Globus pallidus (tissue), 1 donor: ENCODE results near the gene NALF2.

Experiments used
- DNase-seq: peaks from one replicate; pipeline ENCODE4 v3.0.0-alpha.2; 2015; ENCODE audit warnings: low spot score

NALF2 gene

DNA sequence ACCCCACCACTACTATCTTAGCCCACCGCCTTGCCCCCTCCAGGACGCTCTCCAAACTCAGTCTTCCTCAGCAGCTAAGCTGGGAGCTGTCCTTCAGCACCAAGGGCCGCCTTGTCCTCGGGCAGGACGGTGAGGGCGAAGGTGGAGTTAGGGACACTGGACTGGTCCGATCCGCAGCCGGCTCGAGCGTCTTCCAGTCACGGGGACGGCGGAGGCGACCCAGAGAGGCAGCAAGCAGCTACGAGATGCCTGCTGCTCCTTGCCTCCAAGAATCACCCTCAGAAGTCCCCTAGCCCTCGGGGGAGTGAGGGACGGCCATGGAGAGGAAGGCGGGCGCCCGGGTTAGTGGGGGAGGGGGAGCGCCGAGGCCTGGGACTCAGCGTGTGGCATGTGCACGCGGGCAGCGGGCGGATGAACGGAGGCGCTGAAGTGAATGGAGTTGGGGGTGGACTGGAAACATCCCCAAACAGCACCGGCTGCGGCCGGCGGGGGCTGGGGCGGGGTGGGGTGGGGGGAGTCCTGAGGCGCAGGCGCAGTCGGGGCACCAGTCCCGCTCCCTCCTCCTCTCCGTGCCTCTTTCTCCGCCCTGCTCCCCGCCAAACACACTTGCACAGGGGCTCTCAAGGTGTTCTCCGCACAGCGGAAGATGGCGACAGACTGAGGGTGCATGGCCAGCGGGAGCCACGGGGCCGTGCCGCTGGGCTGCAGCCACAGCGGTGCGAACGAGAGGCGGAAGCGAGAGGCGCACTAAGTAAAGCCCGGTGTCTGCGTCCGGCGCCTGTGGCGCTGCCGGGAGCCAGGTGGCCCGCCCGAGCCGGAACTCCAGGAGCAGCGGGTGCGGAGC is at the start of gene NALF2:
TSS of gene NALF2 (plus strand) at position 545 of the 844 bp plus-strand sequence. CDS start 957 bp downstream, outside the sequence.
- DNase-seq: peak; percentile 38

DNA sequence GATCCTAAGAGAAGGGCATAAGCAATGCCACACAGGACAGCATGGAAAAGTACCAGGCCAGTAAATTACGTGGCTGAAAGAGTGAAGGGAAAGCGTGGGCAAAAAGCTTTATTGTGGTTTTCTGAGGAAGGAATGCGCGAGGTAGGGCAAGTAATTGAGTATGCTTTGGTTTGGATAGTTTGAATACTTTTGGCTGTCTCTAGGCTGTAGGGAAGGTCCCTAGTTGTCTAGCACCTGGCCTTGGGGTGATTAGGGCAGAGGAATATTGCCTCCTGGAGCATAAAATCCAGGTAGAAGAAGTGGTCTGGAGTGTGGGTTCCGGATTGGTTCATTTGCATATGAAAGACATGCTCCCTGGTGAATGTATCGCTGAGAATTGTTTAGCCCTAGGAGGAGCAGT is 46.4 kb upstream of the NALF2 start:
- no peak for DNase-seq

DNA sequence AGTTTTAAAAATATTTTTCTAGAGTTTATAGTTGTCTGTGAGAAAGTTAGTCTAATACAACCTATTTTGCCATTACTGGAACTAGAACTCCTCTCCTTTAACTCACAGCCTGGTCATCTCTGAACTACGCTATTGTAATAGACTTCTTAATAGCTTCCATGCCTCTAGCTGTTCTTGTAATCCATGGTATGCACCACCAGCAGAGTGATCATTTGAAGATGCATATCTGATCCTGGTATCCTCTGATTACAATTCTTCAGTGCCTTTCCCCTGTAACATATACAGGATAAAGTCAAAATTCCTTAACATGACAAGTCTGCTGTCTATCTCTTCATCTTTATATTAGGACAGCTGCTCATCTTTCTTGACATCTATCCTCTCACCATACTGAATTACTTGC is 37.6 kb upstream of the NALF2 start:
- no peak for DNase-seq

DNA sequence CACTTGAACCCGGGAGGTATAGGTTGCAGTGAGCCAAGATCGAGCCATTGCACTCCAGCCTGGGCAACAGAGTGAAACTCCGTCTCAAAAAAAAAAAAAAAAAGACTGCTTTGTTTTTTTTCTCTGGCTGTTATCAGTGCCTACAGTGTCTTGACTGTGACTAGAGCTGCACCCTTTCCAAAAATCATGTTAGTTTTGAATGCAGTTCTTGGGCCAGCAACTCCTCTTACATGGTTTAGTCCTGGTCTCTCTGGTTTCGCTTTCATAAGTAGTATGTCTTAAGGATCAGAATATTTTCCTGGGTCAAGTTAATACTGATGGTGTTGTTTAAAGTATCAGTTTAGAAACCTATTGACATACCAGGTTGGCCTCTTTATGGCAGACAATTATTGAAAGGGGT is 34.2 kb upstream of the NALF2 start:
- no peak for DNase-seq

DNA sequence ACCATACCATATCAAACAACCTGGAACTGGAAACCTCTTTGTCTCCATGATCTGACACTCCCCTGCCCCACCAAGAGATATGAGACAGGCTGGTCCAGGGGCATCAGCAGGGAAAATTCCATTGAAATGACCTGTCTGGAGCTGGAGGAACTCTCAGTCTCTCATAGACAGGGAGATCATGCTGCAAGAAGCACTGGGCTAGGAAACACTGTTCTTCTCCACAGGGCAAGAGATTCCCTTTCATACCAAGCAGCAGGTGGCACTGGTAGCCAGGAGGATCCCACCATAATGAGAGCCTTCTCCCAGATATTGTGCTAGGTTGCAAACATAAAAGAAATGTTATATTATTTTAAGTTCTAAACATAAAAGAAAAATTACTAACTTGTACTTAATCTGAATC is 14.5 kb upstream of the NALF2 start:
- DNase-seq: no peak

DNA sequence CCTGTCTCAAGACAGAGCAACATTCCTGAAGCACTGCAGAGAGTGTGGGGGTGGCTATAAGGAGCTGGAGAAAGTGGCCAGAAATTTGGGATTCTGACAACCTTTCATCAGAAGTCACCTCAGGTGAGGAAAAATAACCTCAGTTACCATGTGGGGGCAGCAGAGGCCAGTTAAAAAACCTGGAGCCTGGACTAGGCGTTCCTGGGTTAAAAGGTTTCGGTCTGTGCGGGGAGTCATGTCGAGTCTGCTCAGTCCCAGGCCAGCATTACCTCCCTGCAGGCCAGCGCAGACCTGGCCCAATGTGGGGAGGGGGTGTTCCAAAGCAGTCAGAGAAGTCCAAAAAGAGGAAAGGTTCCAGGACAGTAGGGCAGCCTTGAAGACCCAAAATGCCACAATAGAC is 10.9 kb upstream of the NALF2 start:
- no peak for DNase-seq

DNA sequence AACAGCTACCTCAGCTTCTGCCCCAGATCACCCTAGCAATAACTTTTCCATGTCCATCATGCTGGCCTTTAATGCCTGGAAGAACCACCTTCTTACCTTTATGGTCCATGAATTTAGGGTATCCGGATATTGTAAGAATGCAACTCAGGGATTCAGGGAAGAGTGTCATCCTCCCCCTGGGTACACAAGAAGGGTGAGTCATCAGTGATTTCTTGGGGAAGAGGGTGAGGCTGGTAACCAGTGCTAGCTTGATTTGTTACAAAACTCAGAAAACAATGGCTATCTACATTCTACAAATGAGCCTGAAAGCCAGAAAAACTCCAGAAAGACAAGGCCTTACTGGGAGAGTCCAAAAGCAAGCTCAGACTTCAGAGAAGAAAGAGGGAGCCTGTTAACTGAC is 10.4 kb upstream of the NALF2 start:
- DNase-seq: no peak

DNA sequence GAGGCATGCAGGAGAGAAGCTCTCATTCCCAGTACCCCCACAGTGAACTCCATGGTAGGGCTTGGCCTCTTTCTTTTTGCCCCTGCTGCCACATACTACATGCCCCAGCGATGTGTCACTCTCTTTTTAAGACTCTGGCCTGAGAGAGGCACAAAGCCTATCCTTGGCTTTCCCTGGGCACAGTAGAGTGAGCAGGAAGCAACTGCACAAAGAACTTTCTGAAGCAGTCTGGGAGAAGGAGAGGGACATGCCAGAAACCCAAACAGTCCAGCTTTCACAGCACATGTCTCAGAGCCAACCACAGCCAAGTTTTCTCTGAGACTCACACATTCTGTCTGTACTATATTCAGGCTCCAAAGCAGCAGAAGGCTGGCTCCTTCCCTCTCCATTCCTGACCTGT is 7.9 kb upstream of the NALF2 start:
- DNase-seq: peak; percentile 24

DNA sequence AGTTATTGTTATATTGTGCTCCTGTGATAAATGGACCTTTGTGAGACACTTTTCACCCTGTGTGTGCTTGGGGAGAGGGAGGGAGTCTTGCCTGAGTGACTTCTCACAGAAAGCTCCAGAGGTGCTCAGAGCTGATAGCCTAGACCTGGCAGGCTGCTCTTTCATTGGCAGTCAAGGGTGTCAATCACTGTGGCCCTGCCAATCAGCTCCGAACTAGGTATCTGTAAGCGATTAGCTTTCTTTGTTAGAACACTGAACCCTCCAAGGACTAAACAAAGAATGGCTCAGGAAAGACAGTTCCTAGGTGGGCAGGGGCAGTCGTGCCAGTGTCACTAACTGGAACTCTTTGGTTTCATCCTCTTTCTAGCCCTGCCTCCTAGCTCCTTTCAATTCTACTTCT is 2.7 kb upstream of the NALF2 start:
- DNase-seq: no peak

DNA sequence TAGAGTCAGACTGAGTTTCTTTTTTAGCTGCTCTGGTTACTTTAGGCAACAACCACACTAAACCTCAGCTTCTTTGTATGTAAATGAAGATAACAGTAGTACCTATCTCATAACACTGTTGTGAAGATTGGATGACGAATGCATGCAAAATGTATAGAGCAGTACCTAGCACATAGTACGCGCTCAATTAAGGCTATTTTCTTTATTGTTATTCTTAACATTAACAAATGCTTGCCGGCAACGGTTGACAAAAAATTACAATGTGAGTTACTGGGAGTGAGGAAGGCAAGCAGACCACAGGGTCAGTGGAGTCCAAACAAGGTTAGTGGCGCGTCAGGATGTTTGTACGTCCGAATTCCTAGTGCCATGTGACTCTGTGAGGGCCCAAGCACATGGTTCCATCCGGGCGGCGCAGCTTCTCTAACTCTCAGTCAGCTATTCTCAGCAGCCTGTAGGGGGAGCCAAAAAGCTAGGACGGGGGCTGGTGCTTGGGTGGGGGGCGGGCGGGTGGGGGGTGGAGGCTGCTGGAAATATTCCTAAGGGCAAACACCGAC is 821 bp upstream of the NALF2 start:
- DNase-seq: peak; percentile 37

DNA sequence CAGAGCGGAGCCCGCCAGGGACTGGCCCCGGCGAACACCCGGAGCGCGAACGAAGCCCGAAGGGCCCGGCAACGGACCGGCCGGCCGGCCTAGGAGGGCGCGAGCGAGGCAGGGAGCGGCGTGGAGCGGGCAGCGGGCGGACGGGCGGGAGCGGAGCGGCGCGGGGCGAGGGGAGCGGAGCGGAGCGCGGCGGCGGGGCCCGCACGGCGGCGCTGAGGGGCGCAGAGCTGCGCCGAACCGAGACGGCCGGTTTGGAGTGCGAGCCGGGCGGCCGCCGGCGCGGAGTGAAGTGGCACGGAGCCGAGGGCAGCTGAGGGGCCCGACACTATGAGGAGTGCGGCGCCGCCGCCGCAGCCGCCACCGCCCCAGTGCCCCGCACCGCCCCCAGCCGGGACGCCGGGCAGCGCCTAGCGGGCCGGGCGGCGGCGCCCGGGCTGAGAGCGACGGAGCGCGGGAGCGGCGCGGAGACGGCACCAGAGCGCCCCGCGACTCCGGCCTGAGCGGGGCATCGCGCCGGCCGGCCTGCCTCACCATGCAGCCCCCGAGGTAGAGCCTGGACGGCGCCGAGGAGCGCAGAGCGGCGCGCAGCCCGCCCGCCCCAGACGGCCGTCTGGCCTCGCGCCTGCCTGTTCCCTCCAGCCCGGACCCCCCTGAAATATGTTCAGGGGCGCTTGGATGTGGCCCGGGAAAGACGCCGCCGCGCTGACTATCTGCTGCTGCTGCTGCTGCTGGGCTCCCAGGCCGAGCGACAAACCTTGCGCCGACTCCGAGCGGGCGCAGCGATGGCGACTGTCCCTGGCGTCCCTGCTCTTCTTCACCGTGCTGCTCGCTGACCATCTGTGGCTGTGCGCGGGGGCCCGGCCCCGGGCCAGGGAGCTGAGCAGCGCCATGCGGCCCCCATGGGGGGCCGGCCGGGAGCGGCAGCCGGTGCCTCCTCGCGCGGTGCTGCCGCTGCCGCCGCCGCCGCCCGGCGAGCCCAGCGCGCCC is 793 bp downstream of the NALF2 start:
- no peak for DNase-seq

DNA sequence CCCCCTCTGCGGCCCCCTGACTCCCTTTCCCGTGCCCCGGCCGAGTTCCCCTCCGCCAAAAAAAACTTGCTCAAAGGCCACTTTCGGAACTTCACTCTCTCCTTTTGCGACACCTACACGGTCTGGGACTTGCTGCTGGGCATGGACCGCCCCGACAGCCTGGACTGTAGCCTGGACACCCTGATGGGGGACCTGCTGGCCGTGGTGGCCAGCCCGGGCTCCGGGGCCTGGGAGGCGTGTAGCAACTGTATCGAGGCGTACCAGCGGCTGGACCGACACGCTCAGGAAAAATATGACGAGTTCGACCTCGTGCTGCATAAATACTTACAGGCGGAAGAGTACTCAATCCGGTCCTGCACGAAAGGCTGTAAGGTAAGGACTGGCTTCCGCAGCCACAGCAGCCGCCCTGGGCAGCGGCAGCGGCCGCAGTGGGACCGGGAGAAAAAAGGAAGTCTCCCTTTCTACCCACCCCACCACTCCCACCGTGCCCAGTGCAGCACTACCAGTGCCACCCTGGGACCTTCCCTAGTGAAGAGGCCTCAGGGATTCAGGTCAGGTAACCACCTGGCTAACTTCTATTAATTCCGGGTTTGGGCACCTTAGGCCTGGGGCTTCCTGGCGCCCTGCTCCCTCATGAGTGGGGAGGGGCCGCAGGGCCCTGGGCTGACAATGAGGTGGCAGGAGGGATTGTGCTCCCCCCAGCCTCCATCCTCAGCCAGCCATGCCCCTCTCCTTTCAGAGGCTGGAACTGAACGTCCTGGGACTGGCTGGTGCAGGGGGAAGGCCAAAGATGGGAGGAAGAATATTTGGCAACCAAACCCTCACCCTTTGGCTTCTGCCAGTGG is 1.9 kb downstream of the NALF2 start:
- no peak for DNase-seq

DNA sequence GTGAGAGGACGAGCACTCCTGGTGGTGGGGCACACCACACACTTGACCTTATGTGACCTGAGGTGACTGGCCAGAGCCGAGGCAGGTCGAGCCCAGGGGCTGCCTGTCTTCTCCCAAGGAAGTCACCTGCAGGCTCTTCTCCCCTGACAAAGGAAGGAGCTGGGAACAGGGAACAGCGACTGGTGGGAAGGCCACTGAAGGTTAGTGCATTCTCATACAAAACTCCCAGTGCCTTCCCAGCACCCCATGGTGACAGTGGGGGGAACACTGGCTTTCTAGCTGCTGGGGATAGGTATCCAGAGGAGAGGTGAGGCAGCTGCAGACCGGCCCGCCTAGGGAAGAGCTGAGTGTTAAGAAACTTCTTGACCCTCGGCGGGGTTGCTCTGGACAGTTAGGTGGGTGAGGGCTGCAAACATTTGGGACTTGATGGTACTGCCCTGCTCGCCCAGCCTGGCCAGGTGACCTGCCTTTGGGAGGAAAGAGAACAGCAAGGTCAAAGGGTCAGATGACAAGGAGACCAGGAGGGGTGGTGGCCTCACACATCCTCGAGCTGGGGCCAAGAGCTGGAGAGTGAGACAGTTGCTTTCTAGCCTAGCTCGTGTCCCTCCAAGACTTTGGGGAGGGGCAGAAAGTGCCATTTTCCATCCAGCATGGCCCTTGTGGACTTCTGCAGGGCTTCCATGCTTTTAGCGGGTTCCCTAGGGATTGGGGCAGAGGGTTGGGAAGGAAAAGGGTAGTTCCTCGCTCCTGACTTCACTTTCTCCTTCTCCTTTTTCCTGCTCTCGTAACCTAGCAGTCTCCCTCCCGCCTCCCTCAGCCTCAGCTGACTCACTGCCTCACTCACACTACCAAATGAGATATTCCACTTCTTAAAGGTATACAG is 2.7 kb downstream of the NALF2 start:
- no peak for DNase-seq

DNA sequence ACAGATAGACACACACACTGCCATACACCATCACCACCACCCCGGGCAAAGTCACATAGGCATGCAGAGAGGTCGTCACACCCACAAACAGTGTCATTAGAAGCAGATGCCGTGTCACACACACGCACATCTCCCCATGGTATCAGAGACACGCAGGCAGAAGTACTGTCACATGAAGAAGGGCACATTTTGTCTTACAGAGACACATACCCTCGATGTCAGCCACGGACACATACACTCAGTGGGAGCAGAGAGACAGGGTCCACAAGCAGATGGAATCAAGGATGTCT is 3.3 kb downstream of the NALF2 start:
- DNase-seq: no peak

DNA sequence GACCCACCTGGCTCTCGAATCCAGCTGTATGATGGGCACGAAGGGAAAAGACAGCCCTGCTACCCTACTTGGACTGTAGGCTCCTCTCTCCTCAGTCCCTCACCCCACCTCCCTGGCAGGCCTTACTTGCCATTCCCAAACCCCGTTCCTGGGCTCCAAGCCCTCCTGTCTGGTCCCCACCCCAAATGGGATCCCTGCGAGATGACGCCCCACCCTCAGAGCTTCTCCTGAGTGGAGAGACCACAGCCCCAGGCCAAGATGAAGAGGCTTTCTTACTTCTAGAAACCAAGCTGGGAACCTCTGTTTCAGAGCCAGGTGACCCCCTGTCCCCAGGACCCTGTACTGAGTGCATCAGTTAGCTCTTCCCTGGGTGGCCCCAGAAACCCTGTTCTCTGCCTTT is 4.5 kb downstream of the NALF2 start:
- no peak for DNase-seq

DNA sequence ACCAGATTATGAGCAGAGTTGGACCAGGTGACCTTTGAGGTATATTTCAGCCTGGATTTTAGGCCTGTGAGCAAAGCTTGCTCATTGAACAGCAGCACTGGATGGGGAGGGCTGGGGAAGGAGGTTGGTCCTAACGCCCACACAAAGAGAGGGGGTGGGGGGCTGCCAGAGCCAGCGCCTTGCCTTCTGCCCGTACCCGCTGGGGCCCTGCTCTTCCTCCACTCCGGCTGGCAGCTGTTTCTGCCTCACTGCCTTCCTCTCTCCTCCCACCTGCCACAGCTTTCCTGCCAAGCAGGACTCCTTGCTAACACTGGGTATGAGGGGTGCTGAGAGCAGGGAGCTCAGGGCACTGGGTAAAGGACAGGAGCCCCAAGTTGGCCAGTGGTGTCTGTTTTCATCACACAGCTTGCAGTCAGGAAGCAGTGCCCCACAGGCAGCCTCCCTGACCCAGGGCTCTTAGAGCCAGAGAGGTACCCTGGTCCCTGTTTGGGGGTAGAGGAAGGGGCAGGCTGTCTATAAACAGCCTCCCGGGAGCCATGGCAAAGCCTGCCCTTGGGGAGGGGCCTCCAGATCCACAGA is 6.1 kb downstream of the NALF2 start:
- no peak for DNase-seq

DNA sequence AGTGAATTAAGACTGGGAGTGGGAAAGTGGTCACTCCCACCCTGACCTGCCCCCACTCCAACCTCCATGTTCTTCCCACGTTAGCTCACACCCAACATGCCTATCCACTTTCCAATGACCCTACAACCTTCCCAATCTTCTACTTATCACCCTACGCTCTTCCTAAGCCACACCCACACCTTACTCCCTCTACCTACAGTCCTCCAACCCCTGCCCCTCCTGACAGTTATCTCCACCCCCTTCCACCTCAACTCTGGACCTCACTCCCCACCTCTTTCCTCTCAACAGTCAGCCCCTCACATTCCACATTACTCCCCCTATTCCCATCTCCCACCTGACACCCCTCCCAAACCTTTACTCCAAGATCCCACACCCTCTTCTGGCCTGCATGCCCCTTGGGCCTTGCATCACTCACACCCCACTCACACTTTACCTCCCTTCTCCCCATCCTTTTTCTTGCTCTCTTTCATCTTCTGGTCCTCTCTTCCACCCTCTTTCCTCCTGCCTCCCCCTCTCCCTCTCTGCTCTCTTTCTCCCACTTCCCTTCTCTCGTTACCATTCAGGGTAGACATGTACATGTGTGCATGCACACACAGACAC is 6.9 kb downstream of the NALF2 start:
- no peak for DNase-seq

DNA sequence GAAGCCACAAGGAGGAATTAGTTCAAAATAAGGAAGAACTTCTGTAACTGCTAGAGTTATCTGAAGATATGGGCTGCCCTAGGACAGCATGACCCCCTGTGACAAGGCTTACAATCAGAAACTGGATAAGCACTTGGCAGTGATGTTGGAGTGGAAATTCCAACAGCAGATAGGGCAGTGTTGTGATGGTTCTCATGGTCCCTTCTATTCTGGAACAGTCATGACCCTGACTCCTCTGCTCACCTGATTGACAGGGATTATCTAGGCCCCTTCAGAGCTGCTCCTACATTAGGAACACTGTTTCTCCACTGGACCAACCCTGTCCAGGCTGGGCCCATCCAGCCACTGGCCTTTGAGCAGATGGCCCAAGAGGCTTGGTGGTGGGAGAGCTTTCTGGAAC is 17.9 kb downstream of the NALF2 start:
- DNase-seq: no peak

DNA sequence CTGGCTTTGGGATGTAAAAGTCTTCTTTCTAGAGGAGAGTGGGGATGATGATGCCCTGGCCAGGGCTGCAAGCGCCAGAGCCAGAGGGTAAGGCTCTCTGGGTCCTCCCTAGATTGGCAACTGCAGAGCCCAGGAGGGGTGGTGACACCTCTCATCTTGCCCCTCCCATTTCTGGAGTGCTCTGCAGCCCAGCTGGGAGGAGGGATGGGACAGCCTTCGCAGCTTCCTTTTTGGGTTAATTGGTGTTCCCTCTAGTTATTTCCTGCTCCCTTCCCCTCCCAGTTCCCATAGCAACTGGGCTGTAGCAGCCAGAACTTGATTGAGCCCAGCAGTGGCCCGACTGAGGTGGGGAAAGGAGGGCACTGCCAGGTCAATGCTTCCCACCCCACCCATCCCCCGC is 19.2 kb downstream of the NALF2 start:
- DNase-seq: no peak

DNA sequence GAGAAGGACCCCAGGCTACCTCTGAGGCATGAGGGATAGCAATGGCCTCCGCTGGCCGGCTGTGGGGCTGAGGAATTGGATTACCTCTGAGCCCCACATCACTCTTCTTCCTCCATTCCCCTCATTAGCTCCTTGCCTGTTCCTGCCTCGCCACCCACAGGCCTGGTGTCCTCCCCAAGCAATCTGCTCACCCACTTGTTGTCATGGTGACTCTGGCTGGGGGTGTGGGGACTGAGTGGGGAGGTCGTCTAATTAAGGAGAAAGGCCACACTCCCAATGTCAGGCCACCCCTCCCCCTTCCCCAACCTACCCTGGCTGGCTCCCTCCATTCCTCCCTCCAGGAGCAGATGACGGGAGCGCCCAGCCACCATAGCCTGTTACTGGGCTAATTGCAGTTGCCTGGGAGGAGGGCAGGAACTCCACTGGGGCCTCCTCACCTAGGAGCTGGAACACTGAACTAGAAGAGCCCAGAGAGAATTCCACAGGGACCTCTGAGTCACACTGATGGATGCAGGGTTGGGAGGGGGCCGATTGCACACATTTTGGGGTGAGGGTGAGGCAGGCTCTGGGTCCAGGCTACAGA is 20.7 kb downstream of the NALF2 start:
- no peak for DNase-seq
